ENCODE data around the gene PITPNM3. TPM values are rescaled to one million over a fixed set of nuclear protein-coding genes. Genes with fewer than 3 reads are reported as not detected.

Gene PITPNM3
- total and polyA plus RNA-seq, 2 of the 8 experiments (the other 6 are each of a cell fraction or from before 2014, with no cell fraction given) = 1.7 to 3.1 TPM

DNA sequence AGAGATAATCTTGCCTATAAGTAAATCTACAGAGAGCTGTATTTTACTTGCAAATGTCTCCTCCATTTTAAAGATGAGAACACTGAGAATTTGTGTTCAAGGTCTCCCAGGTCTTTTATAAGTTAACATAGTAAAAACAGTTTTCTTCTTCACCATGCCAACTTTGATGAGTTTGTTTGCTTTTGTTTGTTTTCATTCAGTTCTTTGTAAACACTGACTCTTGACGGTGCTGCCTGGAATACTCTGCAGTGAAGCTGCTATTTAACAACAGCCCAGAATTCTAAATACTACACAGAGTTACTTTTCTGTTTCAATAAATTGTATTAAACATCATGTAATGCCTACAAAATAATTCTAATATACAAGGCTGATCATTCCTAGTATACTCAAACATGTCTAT lies 41.4 kb upstream of the PITPNM3 start:
- Histone ChIP-seq H3K23ac (ENCODE audit: insufficient read length) (no peak overlapping the region), H2BK5ac (ENCODE audit: low read depth, low read length) (no peak overlapping the region), H3K9me3 (ENCODE audit: insufficient read depth in 2 of 2, low read depth in 1 of 2, low read length in 1 of 2) (no peaks in the 10 kb centered on the region), H2AFZ (ENCODE audit: low read length) (no peak overlapping the region), H2BK15ac (ENCODE audit: low read length) (no peak overlapping the region), H3K56ac (replicated peaks; ENCODE audit: insufficient read length, low read depth, low read length) (no peak overlapping the region), H4K8ac (ENCODE audit: extremely low read depth, insufficient read depth, low read length) (no peak overlapping the region), H2AK5ac (ENCODE audit: low read depth, low read length) (no peak overlapping the region), H3K4ac (replicated peaks; ENCODE audit: insufficient read length, low read depth, low read length) (no peak overlapping the region), H3K9ac (replicated peaks in 1 of 4; ENCODE audit: extremely low read depth in 1 of 4, low read depth in 3 of 4, low read length in 3 of 4) (no peak overlapping the region), H3K18ac (ENCODE audit: extremely low read depth, low read length) (no peak overlapping the region), H3K79me2 (ENCODE audit: control insufficient read depth in 1 of 2, insufficient read depth in 2 of 2, low read length in 2 of 2) (no peaks in the 10 kb centered on the region), H4K91ac (replicated peaks; ENCODE audit: insufficient read length, low read length) (no peak overlapping the region), H3K36me3 (ENCODE audit: control insufficient read depth in 2 of 4, insufficient read depth in 4 of 4, low read length in 3 of 4) (peaks cover 3 to 47% (median 22%) of the 10 kb centered on the region in 4 experiments; a peak in 7 of 8 replicates), H3K4me3 (ENCODE audit: extremely low read depth in 1 of 4, insufficient read depth in 2 of 4, low read depth in 3 of 4, low read length in 4 of 4) (no peak overlapping the region), H2BK20ac (ENCODE audit: low read length) (no peak overlapping the region), H3K27ac (ENCODE audit: low read depth, low read length) (no peak overlapping the region), H3K79me1 (ENCODE audit: low read depth, low read length) (no peaks in the 10 kb centered on the region), H3K4me2 (ENCODE audit: insufficient read depth in 1 of 2, low read depth in 2 of 2, low read length in 2 of 2) (no peak overlapping the region), H4K5ac (ENCODE audit: insufficient read length, low read depth, low read length) (no peak overlapping the region), H2BK120ac (replicated peaks; ENCODE audit: low read depth, low read length) (no peak overlapping the region), H3K23me2 (ENCODE audit: low read depth, low read length) (no peaks in the 10 kb centered on the region), H3K4me1 (replicated peaks in 1 of 4; ENCODE audit: control insufficient read depth in 3 of 4, insufficient read depth in 4 of 4, low read length in 3 of 4) (no peaks in the 10 kb centered on the region), H4K20me1 (replicated peaks in 1 of 2; ENCODE audit: control insufficient read depth in 1 of 2, insufficient read depth in 2 of 2, low read length in 2 of 2) (no peaks in the 10 kb centered on the region), H3K14ac (ENCODE audit: insufficient read length) (no peak overlapping the region), H3K27me3 (replicated peaks in 1 of 4; ENCODE audit: control insufficient read depth in 3 of 4, extremely low read depth in 1 of 4, insufficient read depth in 3 of 4, low read length in 3 of 4) (no peaks in the 10 kb centered on the region), H2BK12ac (ENCODE audit: low read depth, low read length) (no peak overlapping the region)
- CTCF ChIA-PET (ENCODE audit: partially characterized antibody) = interaction anchor here (1.2 kb wide), 1 partner anchor 108 kb away, joined by 3 read pairs; no protein-coding TSS in a partner anchor
- WGBS, 2 experiments (ENCODE audit: extremely low coverage in 1 of 2, insufficient coverage in 1 of 2, insufficient read length in 1 of 2, insufficient replicate concordance in 2 of 2, low coverage in 1 of 2, low lambda C conversion rate in 2 of 2, missing lambda C conversion rate in 1 of 2) = 86% methylated on average over 1 of the region's 1 CpG; no CpG with 5 or more reads in 1 of the 2 experiments
- POLR2A ChIA-PET (ENCODE audit: partially characterized antibody) = no interaction called here
- no peak for TF ChIP-seq GTF2F1 (IDR thresholded peaks at IDR 0.05; ENCODE audit: borderline replicate concordance, low read depth, low read length)
- TF ChIP-seq TAF1 (IDR thresholded peaks at IDR 0.05; ENCODE audit: low read depth, low read length) = no peak
- TF ChIP-seq SRF (IDR thresholded peaks at IDR 0.05; ENCODE audit: low read depth, low read length) = no peak
- FAIRE-seq (no peak), DNase-seq (ENCODE audit: low read depth in 1 of 2, low spot score in 2 of 2) (no peak)
